ENCODE measurements around the gene SLC4A7.

DNA sequence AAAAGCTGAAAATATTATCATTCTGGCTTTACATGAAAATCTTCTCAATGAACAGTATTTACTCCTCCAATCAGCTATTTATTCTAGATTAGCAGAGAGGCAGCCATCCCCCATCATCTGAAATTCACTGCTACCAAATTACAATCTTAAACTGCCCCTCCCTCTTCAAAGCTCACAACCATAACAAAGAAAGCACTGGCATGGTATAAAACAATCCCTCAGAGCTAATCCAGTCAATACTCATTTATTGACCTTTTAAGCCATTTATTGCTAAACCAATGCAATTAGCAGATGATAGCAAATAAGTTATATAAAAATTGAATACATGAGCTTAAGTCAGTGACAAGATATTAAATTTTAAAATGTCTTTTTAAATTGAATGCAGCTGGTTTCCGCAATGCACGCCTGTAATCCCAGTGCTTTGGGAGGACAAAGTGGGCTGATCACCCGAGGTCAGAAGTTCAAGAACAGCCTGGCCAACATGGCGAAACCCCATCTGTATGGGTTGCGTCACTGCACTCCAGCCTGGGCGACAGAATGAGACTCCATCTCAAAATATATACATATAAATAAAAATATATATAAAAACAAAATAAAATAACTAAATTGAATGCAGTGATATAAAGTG is 12.1 kb downstream of the SLC4A7 start:
- TF ChIP-seq EZH2phosphoT487 (IDR thresholded peaks at IDR 0.05; ENCODE audit: borderline replicate concordance, low read depth, low read length): no peak
- TF ChIP-seq, protein P1, sequence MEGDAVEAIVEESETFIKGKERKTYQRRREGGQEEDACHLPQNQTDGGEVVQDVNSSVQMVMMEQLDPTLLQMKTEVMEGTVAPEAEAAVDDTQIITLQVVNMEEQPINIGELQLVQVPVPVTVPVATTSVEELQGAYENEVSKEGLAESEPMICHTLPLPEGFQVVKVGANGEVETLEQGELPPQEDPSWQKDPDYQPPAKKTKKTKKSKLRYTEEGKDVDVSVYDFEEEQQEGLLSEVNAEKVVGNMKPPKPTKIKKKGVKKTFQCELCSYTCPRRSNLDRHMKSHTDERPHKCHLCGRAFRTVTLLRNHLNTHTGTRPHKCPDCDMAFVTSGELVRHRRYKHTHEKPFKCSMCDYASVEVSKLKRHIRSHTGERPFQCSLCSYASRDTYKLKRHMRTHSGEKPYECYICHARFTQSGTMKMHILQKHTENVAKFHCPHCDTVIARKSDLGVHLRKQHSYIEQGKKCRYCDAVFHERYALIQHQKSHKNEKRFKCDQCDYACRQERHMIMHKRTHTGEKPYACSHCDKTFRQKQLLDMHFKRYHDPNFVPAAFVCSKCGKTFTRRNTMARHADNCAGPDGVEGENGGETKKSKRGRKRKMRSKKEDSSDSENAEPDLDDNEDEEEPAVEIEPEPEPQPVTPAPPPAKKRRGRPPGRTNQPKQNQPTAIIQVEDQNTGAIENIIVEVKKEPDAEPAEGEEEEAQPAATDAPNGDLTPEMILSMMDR (conservative IDR thresholded peaks at IDR 0.05; ENCODE audit: low read length): no peak
